WTC11 (cell line): ENCODE data around the gene AFAP1L1. TPM values are rescaled to one million over a fixed set of nuclear protein-coding genes. Genes with fewer than 3 reads are reported as not detected.

Source experiments
- ATAC-seq: fragments of 200-7000 bp; cut with Tn5 transposase; 2 replicates; pipeline ENCODE4 v1.10.0; 2021; ENCODE audit warnings: mild to moderate bottlenecking, moderate library complexity
- CTCF ChIA-PET: fragments of 300-600 bp; sonication (Branson Sonifier 250); formaldehyde crosslinking; loops from one replicate; lab custom pipeline; 2021; ENCODE audit warnings: antibody characterized with exemption; lab: Charles Lee
- POLR2A ChIA-PET: fragments of 350-600 bp; sonication (Branson Sonifier 250); formaldehyde crosslinking; loops from one replicate; lab custom pipeline; 2021; ENCODE audit warnings: antibody characterized with exemption; lab: Charles Lee
- DNase-seq: peaks from one replicate; pipeline ENCODE4 v3.0.0; 2021; ENCODE audit warnings: low spot score
- H3K27ac Mint-ChIP-seq: 2 replicates; pipeline ENCODE4 v1.8.0; 2021; ENCODE audit warnings: mixed read lengths
- H3K27me3 Mint-ChIP-seq: 2 replicates; pipeline ENCODE4 v1.8.0; 2021; ENCODE audit warnings: low read depth, mild to moderate bottlenecking, moderate library complexity, mixed read lengths
- H3K36me3 Mint-ChIP-seq: 2 replicates; pipeline ENCODE4 v1.8.0; 2021; ENCODE audit warnings: mixed read lengths
- H3K4me1 Mint-ChIP-seq: 2 replicates; pipeline ENCODE4 v1.8.0; 2022; ENCODE audit warnings: mixed read lengths
- H3K4me3 Mint-ChIP-seq: 2 replicates; pipeline ENCODE4 v1.8.0; 2021; ENCODE audit warnings: mild to moderate bottlenecking, moderate library complexity, mixed read lengths
- H3K9me3 Mint-ChIP-seq: 2 replicates; pipeline ENCODE4 v1.8.0; 2021; ENCODE audit warnings: mixed read lengths
- AFF4 ChIP-seq: sonication (generic); formaldehyde crosslinking; IDR thresholded peaks from 2 replicates; pipeline ENCODE4 v1.8.1; 2023; ENCODE audit warnings: mild to moderate bottlenecking, missing genetic modification reagents, borderline replicate concordance
- MAX ChIP-seq: sonication (generic); formaldehyde crosslinking; IDR thresholded peaks from 2 replicates; pipeline ENCODE4 v1.8.0; 2022; ENCODE audit warnings: mild to moderate bottlenecking, missing genetic modification reagents
- MLX ChIP-seq: sonication (generic); formaldehyde crosslinking; IDR thresholded peaks from 2 replicates; pipeline ENCODE4 v1.8.1; 2023; ENCODE audit warnings: mild to moderate bottlenecking, missing genetic modification reagents, moderate library complexity
- MYBL2 ChIP-seq: sonication (generic); formaldehyde crosslinking; IDR thresholded peaks from 2 replicates; pipeline ENCODE4 v1.8.1; 2023; ENCODE audit warnings: mild to moderate bottlenecking, moderate library complexity, missing genetic modification reagents
- NR3C1 ChIP-seq: sonication (generic); formaldehyde crosslinking; conservative IDR thresholded peaks from 2 replicates; pipeline ENCODE4 v1.8.1; 2023; ENCODE audit warnings: low read depth, mild to moderate bottlenecking, missing genetic modification reagents
- RORB ChIP-seq: fragments of 250-450 bp; sonication (Bioruptor Pico); IDR thresholded peaks from 2 replicates; pipeline ENCODE4 v1.9.0; 2021; ENCODE audit warnings: mild to moderate bottlenecking
- TP53 ChIP-seq: sonication (generic); formaldehyde crosslinking; IDR thresholded peaks from 2 replicates; pipeline ENCODE4 v1.8.1; 2023; ENCODE audit warnings: mild to moderate bottlenecking, missing genetic modification reagents
- ZBTB43 ChIP-seq: sonication (generic); formaldehyde crosslinking; IDR thresholded peaks from 2 replicates; pipeline ENCODE4 v1.8.1; 2023; ENCODE audit warnings: mild to moderate bottlenecking, missing genetic modification reagents
- ZNF219 ChIP-seq: sonication (generic); formaldehyde crosslinking; IDR thresholded peaks from 2 replicates; pipeline ENCODE4 v1.8.0; 2023; ENCODE audit warnings: missing genetic modification reagents, mild to moderate bottlenecking, borderline replicate concordance
- ZNF232 ChIP-seq: sonication (generic); formaldehyde crosslinking; IDR thresholded peaks from 2 replicates; pipeline ENCODE4 v1.8.0; 2022; ENCODE audit warnings: mild to moderate bottlenecking, missing genetic modification reagents
- ZNF423 ChIP-seq: fragments of 250-450 bp; sonication (Bioruptor Pico); IDR thresholded peaks from 2 replicates; pipeline ENCODE4 v2.1.2; 2022; ENCODE audit warnings: mild to moderate bottlenecking, moderate library complexity
- ZNF425 ChIP-seq: fragments of 250-450 bp; sonication (Bioruptor Pico); conservative IDR thresholded peaks from 2 replicates; pipeline ENCODE4 v1.9.0; 2021; ENCODE audit warnings: mild to moderate bottlenecking
- ZNF512 ChIP-seq: sonication (generic); formaldehyde crosslinking; IDR thresholded peaks from 2 replicates; pipeline ENCODE4 v1.8.1; 2022; ENCODE audit warnings: missing genetic modification reagents, borderline replicate concordance
- total RNA-seq: library from RNA; stranded (reverse); gene quantifications from 3 replicates; pipeline ENCODE4 v1.2.3, GENCODE V29; 2021
- TF ChIP-seq, protein P1 (sequence below): sonication (generic); formaldehyde crosslinking; IDR thresholded peaks from 2 replicates; pipeline ENCODE4 v1.8.0; 2022; ENCODE audit warnings: mild to moderate bottlenecking, missing genetic modification reagents
- TF ChIP-seq, protein P2 (sequence below): sonication (generic); formaldehyde crosslinking; IDR thresholded peaks from 2 replicates; pipeline ENCODE4 v1.8.1; 2022; ENCODE audit warnings: low read depth, missing genetic modification reagents, borderline replicate concordance
- TF ChIP-seq, protein P3 (sequence below): sonication (generic); formaldehyde crosslinking; IDR thresholded peaks from 2 replicates; pipeline ENCODE4 v1.8.0; 2023; ENCODE audit warnings: missing genetic modification reagents, mild to moderate bottlenecking, borderline replicate concordance
- TF ChIP-seq, protein P4 (sequence below): sonication (generic); formaldehyde crosslinking; IDR thresholded peaks from 2 replicates; pipeline ENCODE4 v1.8.0; 2022; ENCODE audit warnings: mild to moderate bottlenecking, missing genetic modification reagents

Gene AFAP1L1
- total RNA-seq, 1 experiment from 2014 or later = 8.4 TPM

- no peaks in the 10 kb centered on the region for H3K27me3 Mint-ChIP-seq
- H3K4me1 Mint-ChIP-seq = peaks cover 24% of the 10 kb centered on the region
- no peaks in the 10 kb centered on the region for H3K9me3 Mint-ChIP-seq
- no peaks in the 10 kb centered on the region for H3K36me3 Mint-ChIP-seq
- no peak overlapping the region for H3K27ac Mint-ChIP-seq
- ChIA-PET CTCF (interaction anchor here (1.2 kb wide), 1 partner anchor 147 kb away, joined by 3 read pairs; the partner anchor contains the start of gene ABLIM3), POLR2A (interaction anchor here (0.6 kb wide), 1 partner anchor 266 kb away, joined by 4 read pairs; no protein-coding TSS in a partner anchor)
- no peak overlapping the region for H3K4me3 Mint-ChIP-seq
- ATAC-seq (no peak; the same call in 1 of the 2 replicates), DNase-seq (no peak)
- TF ChIP-seq, protein P1, sequence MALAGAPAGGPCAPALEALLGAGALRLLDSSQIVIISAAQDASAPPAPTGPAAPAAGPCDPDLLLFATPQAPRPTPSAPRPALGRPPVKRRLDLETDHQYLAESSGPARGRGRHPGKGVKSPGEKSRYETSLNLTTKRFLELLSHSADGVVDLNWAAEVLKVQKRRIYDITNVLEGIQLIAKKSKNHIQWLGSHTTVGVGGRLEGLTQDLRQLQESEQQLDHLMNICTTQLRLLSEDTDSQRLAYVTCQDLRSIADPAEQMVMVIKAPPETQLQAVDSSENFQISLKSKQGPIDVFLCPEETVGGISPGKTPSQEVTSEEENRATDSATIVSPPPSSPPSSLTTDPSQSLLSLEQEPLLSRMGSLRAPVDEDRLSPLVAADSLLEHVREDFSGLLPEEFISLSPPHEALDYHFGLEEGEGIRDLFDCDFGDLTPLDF (CRISPR knock-in tag) = no peak
- no peak for TF ChIP-seq ZBTB43 (CRISPR knock-in tag)
- TF ChIP-seq, protein P2, sequence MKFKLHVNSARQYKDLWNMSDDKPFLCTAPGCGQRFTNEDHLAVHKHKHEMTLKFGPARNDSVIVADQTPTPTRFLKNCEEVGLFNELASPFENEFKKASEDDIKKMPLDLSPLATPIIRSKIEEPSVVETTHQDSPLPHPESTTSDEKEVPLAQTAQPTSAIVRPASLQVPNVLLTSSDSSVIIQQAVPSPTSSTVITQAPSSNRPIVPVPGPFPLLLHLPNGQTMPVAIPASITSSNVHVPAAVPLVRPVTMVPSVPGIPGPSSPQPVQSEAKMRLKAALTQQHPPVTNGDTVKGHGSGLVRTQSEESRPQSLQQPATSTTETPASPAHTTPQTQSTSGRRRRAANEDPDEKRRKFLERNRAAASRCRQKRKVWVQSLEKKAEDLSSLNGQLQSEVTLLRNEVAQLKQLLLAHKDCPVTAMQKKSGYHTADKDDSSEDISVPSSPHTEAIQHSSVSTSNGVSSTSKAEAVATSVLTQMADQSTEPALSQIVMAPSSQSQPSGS (CRISPR knock-in tag) = no peak
- TF ChIP-seq RORB (CRISPR knock-in tag) = no peak
- no peak for TF ChIP-seq MAX (CRISPR knock-in tag)
- TF ChIP-seq ZNF232 (CRISPR knock-in tag) = no peak
- no peak for TF ChIP-seq NR3C1
- TF ChIP-seq MYBL2 (CRISPR knock-in tag) = no peak
- TF ChIP-seq AFF4 (CRISPR knock-in tag) = no peak
- no peak for TF ChIP-seq ZNF423 (CRISPR knock-in tag)
- no peak for TF ChIP-seq TP53
- TF ChIP-seq MLX (CRISPR knock-in tag) = no peak
- no peak for TF ChIP-seq ZNF219
- TF ChIP-seq ZNF512 (CRISPR knock-in tag) = no peak
- TF ChIP-seq, protein P3, sequence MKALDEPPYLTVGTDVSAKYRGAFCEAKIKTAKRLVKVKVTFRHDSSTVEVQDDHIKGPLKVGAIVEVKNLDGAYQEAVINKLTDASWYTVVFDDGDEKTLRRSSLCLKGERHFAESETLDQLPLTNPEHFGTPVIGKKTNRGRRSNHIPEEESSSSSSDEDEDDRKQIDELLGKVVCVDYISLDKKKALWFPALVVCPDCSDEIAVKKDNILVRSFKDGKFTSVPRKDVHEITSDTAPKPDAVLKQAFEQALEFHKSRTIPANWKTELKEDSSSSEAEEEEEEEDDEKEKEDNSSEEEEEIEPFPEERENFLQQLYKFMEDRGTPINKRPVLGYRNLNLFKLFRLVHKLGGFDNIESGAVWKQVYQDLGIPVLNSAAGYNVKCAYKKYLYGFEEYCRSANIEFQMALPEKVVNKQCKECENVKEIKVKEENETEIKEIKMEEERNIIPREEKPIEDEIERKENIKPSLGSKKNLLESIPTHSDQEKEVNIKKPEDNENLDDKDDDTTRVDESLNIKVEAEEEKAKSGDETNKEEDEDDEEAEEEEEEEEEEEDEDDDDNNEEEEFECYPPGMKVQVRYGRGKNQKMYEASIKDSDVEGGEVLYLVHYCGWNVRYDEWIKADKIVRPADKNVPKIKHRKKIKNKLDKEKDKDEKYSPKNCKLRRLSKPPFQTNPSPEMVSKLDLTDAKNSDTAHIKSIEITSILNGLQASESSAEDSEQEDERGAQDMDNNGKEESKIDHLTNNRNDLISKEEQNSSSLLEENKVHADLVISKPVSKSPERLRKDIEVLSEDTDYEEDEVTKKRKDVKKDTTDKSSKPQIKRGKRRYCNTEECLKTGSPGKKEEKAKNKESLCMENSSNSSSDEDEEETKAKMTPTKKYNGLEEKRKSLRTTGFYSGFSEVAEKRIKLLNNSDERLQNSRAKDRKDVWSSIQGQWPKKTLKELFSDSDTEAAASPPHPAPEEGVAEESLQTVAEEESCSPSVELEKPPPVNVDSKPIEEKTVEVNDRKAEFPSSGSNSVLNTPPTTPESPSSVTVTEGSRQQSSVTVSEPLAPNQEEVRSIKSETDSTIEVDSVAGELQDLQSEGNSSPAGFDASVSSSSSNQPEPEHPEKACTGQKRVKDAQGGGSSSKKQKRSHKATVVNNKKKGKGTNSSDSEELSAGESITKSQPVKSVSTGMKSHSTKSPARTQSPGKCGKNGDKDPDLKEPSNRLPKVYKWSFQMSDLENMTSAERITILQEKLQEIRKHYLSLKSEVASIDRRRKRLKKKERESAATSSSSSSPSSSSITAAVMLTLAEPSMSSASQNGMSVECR (CRISPR knock-in tag) = no peak
- TF ChIP-seq, protein P4, sequence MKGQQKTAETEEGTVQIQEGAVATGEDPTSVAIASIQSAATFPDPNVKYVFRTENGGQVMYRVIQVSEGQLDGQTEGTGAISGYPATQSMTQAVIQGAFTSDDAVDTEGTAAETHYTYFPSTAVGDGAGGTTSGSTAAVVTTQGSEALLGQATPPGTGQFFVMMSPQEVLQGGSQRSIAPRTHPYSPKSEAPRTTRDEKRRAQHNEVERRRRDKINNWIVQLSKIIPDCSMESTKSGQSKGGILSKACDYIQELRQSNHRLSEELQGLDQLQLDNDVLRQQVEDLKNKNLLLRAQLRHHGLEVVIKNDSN = no peak
- TF ChIP-seq ZNF425 (CRISPR knock-in tag) = no peak
Observed at GRCh38 chr5:149288436-149288835, 16.8 kb downstream of the AFAP1L1 start.
